ENCODE measurements around the gene RPS6KL1. TPM values are rescaled to one million over a fixed set of nuclear protein-coding genes. Genes with fewer than 3 reads are reported as not detected.

Gene RPS6KL1
- polyA plus RNA-seq, 1 donor from 2014 or later = 147 TPM

- no peak for TF ChIP-seq RAD21 (conservative IDR thresholded peaks at IDR 0.05)
- no peak for TF ChIP-seq TAF1 (IDR thresholded peaks at IDR 0.05; ENCODE audit: low read depth)
- TF ChIP-seq, protein P1, sequence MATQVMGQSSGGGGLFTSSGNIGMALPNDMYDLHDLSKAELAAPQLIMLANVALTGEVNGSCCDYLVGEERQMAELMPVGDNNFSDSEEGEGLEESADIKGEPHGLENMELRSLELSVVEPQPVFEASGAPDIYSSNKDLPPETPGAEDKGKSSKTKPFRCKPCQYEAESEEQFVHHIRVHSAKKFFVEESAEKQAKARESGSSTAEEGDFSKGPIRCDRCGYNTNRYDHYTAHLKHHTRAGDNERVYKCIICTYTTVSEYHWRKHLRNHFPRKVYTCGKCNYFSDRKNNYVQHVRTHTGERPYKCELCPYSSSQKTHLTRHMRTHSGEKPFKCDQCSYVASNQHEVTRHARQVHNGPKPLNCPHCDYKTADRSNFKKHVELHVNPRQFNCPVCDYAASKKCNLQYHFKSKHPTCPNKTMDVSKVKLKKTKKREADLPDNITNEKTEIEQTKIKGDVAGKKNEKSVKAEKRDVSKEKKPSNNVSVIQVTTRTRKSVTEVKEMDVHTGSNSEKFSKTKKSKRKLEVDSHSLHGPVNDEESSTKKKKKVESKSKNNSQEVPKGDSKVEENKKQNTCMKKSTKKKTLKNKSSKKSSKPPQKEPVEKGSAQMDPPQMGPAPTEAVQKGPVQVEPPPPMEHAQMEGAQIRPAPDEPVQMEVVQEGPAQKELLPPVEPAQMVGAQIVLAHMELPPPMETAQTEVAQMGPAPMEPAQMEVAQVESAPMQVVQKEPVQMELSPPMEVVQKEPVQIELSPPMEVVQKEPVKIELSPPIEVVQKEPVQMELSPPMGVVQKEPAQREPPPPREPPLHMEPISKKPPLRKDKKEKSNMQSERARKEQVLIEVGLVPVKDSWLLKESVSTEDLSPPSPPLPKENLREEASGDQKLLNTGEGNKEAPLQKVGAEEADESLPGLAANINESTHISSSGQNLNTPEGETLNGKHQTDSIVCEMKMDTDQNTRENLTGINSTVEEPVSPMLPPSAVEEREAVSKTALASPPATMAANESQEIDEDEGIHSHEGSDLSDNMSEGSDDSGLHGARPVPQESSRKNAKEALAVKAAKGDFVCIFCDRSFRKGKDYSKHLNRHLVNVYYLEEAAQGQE (IDR thresholded peaks at IDR 0.05; ENCODE audit: borderline replicate concordance) = no peak
- TF ChIP-seq MXI1 (conservative IDR thresholded peaks at IDR 0.05; ENCODE audit: poor library complexity, severe bottlenecking) = no peak
- TF ChIP-seq EZH2 (IDR thresholded peaks at IDR 0.05; ENCODE audit: borderline replicate concordance, insufficient read depth, low read length, poor library complexity, severe bottlenecking) = no peak
- no peak for TF ChIP-seq POLR2AphosphoS5 (IDR thresholded peaks at IDR 0.05)
- no peak for TF ChIP-seq CTCF (IDR thresholded peaks at IDR 0.05; ENCODE audit: poor library complexity, severe bottlenecking)
- no peak for TF ChIP-seq EP300 (conservative IDR thresholded peaks at IDR 0.05; ENCODE audit: poor library complexity, severe bottlenecking)
- TF ChIP-seq SMC3 (conservative IDR thresholded peaks at IDR 0.05; ENCODE audit: poor library complexity) = no peak
- Histone ChIP-seq H3K9me3 (ENCODE audit: low read length) (no peaks in the 10 kb centered on the region), H3K4me2 (ENCODE audit: low read length) (no peak overlapping the region), H3K9ac (ENCODE audit: low read length) (no peak overlapping the region), H3K9me2 (ENCODE audit: insufficient read depth, low read length) (no peaks in the 10 kb centered on the region), H2AFZ (ENCODE audit: low read depth, low read length) (no peak overlapping the region), H3K27me3 (ENCODE audit: insufficient read depth, low read depth, low read length) (no peaks in the 10 kb centered on the region), H3K27ac (ENCODE audit: low read length) (no peak overlapping the region), H3K36me3 (ENCODE audit: insufficient read depth, low read length) (no peaks in the 10 kb centered on the region), H3K79me2 (replicated peaks; ENCODE audit: insufficient read depth, low read length) (no peaks in the 10 kb centered on the region), H4K20me1 (ENCODE audit: insufficient read depth) (no peaks in the 10 kb centered on the region), H3K4me3 (ENCODE audit: low read length) (no peak overlapping the region), H3F3A (ENCODE audit: insufficient read depth, low read length, poor library complexity, severe bottlenecking) (no peaks in the 10 kb centered on the region)
These were observed 12.5 kb downstream of the RPS6KL1 start for GRCh38 chr14:74910556-74910955.

DNA sequence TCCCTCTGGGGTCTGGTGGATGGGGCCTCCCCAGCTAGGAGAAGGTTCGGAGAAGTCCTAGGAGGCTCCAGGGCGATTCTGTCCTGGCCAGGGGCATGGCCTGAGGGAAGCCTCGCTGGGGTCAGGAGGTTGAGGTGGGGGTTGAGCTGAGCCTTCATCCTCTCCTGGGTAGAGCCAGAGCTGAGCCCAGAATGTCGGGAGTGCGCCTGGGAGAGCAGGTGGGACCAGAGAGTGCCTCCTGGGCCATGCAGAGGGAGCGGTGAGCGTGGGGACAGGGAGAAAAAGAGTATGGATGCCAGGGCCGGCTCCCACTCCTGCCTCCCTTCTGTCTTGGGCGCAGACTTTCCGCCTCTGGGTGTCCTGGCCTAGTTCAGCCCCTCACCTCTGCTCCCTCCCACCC is 13.1 kb downstream of the RPS6KL1 start:
- H3K9ac ChIP-seq (ENCODE audit: low read length) = no peak overlapping the region
- H3K9me2 ChIP-seq (ENCODE audit: insufficient read depth, low read length) = no peaks in the 10 kb centered on the region
- no peaks in the 10 kb centered on the region for H3F3A ChIP-seq (ENCODE audit: insufficient read depth, low read length, poor library complexity, severe bottlenecking)
- TF ChIP-seq RAD21 (conservative IDR thresholded peaks at IDR 0.05) = no peak
- no peak overlapping the region for H3K27ac ChIP-seq (ENCODE audit: low read length)
- H3K4me2 ChIP-seq (ENCODE audit: low read length) = no peak overlapping the region
- H2AFZ ChIP-seq (ENCODE audit: low read depth, low read length) = no peak overlapping the region
- no peaks in the 10 kb centered on the region for H3K36me3 ChIP-seq (ENCODE audit: insufficient read depth, low read length)
- H3K27me3 ChIP-seq (ENCODE audit: insufficient read depth, low read depth, low read length) = no peaks in the 10 kb centered on the region
- H3K79me2 ChIP-seq (replicated peaks; ENCODE audit: insufficient read depth, low read length) = no peaks in the 10 kb centered on the region
- no peaks in the 10 kb centered on the region for H4K20me1 ChIP-seq (ENCODE audit: insufficient read depth)
- no peak overlapping the region for H3K4me3 ChIP-seq (ENCODE audit: low read length)
- no peaks in the 10 kb centered on the region for H3K9me3 ChIP-seq (ENCODE audit: low read length)

- H4K20me1 ChIP-seq (ENCODE audit: insufficient read depth) = no peaks in the 10 kb centered on the region
- TF ChIP-seq CTCF (IDR thresholded peaks at IDR 0.05; ENCODE audit: poor library complexity, severe bottlenecking) (no peak), EZH2 (IDR thresholded peaks at IDR 0.05; ENCODE audit: borderline replicate concordance, insufficient read depth, low read length, poor library complexity, severe bottlenecking) (no peak)
- no peak overlapping the region for H2AFZ ChIP-seq (ENCODE audit: low read depth, low read length)
- H3K4me2 ChIP-seq (ENCODE audit: low read length) = no peak overlapping the region
- no peak overlapping the region for H3K4me3 ChIP-seq (ENCODE audit: low read length)
- H3K9me2 ChIP-seq (ENCODE audit: insufficient read depth, low read length) = no peaks in the 10 kb centered on the region
- H3K36me3 ChIP-seq (ENCODE audit: insufficient read depth, low read length) = no peaks in the 10 kb centered on the region
- H3K27ac ChIP-seq (ENCODE audit: low read length) = no peak overlapping the region
- no peaks in the 10 kb centered on the region for H3F3A ChIP-seq (ENCODE audit: insufficient read depth, low read length, poor library complexity, severe bottlenecking)
- H3K9me3 ChIP-seq (ENCODE audit: low read length) = no peaks in the 10 kb centered on the region
- no peak overlapping the region for H3K9ac ChIP-seq (ENCODE audit: low read length)
- no peaks in the 10 kb centered on the region for H3K27me3 ChIP-seq (ENCODE audit: insufficient read depth, low read depth, low read length)
- no peaks in the 10 kb centered on the region for H3K79me2 ChIP-seq (replicated peaks; ENCODE audit: insufficient read depth, low read length)
These were observed 13.6 kb downstream of the RPS6KL1 start for GRCh38 chr14:74909501-74909900.
